Measurements from ENCODE around the gene TSHZ2.
A peak's percentile ranks its signal among the peaks of the same experiment; 100 is the strongest.

Gene TSHZ2

GRCh38 chr20:53129563-53129962 is 157.4 kb downstream of the TSHZ2 start:
- DNase-seq (ENCODE audit: low read depth) = no peak

- DNase-seq (ENCODE audit: low read depth) = no peak
These were observed 158.6 kb downstream of the TSHZ2 start for GRCh38 chr20:53130795-53131194.

- DNase-seq (ENCODE audit: low read depth) = no peak
These were observed 161.0 kb downstream of the TSHZ2 start for GRCh38 chr20:53133125-53133524.

GRCh38 chr20:53133628-53134027 is 161.5 kb downstream of the TSHZ2 start:
- no peak for DNase-seq (ENCODE audit: low read depth)

- no peak for DNase-seq (ENCODE audit: low read depth)
These were observed 164.3 kb downstream of the TSHZ2 start for GRCh38 chr20:53136473-53136872.

- DNase-seq (ENCODE audit: low read depth) = no peak
These were observed 166.5 kb downstream of the TSHZ2 start for GRCh38 chr20:53138454-53139262.

- no peak for DNase-seq (ENCODE audit: low read depth)
These were observed 169.3 kb downstream of the TSHZ2 start for GRCh38 chr20:53141201-53142050.

GRCh38 chr20:53142225-53143127 is 170.3 kb downstream of the TSHZ2 start:
- DNase-seq (ENCODE audit: low read depth) = peak; percentile 41

- no peak for DNase-seq (ENCODE audit: low read depth)
These were observed 174.2 kb downstream of the TSHZ2 start for GRCh38 chr20:53146201-53146891.

- no peak for DNase-seq (ENCODE audit: low read depth)
These were observed 176.6 kb downstream of the TSHZ2 start for GRCh38 chr20:53148771-53149147.

- DNase-seq (ENCODE audit: low read depth) = no peak
These were observed 177.2 kb downstream of the TSHZ2 start for GRCh38 chr20:53149148-53149889.

- DNase-seq (ENCODE audit: low read depth) = no peak
These were observed 177.7 kb downstream of the TSHZ2 start for GRCh38 chr20:53149890-53150205.

GRCh38 chr20:53150532-53150931 is 178.4 kb downstream of the TSHZ2 start:
- no peak for DNase-seq (ENCODE audit: low read depth)

- no peak for DNase-seq (ENCODE audit: low read depth)
These were observed 180.1 kb downstream of the TSHZ2 start for GRCh38 chr20:53152228-53152627.

GRCh38 chr20:53154540-53154939 is 182.4 kb downstream of the TSHZ2 start:
- no peak for DNase-seq (ENCODE audit: low read depth)

- DNase-seq (ENCODE audit: low read depth) = peak; percentile 24
These were observed 185.6 kb downstream of the TSHZ2 start for GRCh38 chr20:53157443-53158408.

GRCh38 chr20:53159160-53159559 is 187.0 kb downstream of the TSHZ2 start:
- DNase-seq (ENCODE audit: low read depth) = no peak

- no peak for DNase-seq (ENCODE audit: low read depth)
These were observed 188.9 kb downstream of the TSHZ2 start for GRCh38 chr20:53161073-53161472.

GRCh38 chr20:53161473-53161872 is 189.3 kb downstream of the TSHZ2 start:
- no peak for DNase-seq (ENCODE audit: low read depth)

Data from CMK (cell line).